NT2/D1 (cell line): Measurements from ENCODE around the gene OASL.

Experiments
- SUZ12 ChIP-seq: IDR thresholded peaks from 2 replicates; pipeline ENCODE4 v1.6.1; 2011; ENCODE audit not compliant: insufficient read length, insufficient read depth; ENCODE audit errors: extremely low read depth
- YY1 ChIP-seq: IDR thresholded peaks from 2 replicates; pipeline ENCODE4 v1.6.1; 2011; ENCODE audit not compliant: insufficient read length, insufficient read depth
- ZNF274 ChIP-seq: IDR thresholded peaks from 2 replicates; pipeline ENCODE4 v1.6.1; 2011; ENCODE audit warnings: mild to moderate bottlenecking, low read depth, low read length

GRCh38 chr12:121069206-121069605 lies 30.2 kb upstream of the OASL start:
- TF ChIP-seq ZNF274: no peak
- TF ChIP-seq YY1: no peak
- TF ChIP-seq SUZ12: no peak
